K562 (cell line): Measurements from ENCODE around the gene ABCA4. TPM values are rescaled to one million over a fixed set of nuclear protein-coding genes. Genes with fewer than 3 reads are reported as not detected.

Experiments used
- ATAC-seq: fragments of 200-7000 bp; cut with Tn5 transposase; 3 replicates; pipeline ENCODE4 v1.9.1; 2020; ENCODE audit warnings: moderate library complexity
- BruUV-seq: library from RNA; stranded (reverse); fragments of 400-500 nt; replicated peaks from 2 replicates; lab custom pipeline; 2021; lab: Mats Ljungman, UMichigan
- CTCF ChIA-PET: fragments of 300-600 bp; formaldehyde crosslinking; extraction: SDS; loops from one replicate; lab custom pipeline; 2021; ENCODE audit warnings: low intra/inter-chr PET ratio; lab: Yijun Ruan, JAX
- POLR2A ChIA-PET: fragments of 300-600, 350-650 bp; sonication (Branson Sonifier 250); formaldehyde crosslinking; extraction: SDS; loops from one replicate; lab custom pipeline; 2021; ENCODE audit warnings: antibody characterized with exemption, inconsistent platforms; lab: Yijun Ruan, JAX
- DNase-seq, 4 experiments: peaks; one replicate each; pipeline versions ENCODE4 v3.0.0 to v3.0.0-alpha.2; 2011 to 2018; ENCODE audit warnings: low spot score in 3 of 4, mixed read lengths in 3 of 4; ENCODE audit errors: extremely low read depth in 1 of 4
- FAIRE-seq: peaks from 2 replicates; lab custom pipeline; 2011; peaks lifted over from hg19 to GRCh38; lab: Jason Lieb, UNC
- H2AFZ ChIP-seq: 2 replicates; pipeline ENCODE4 v1.6.0; 2011; ENCODE audit warnings: low read depth, low read length, control low read depth, inconsistent platforms
- H3K27ac ChIP-seq: fragments of 200-600 bp; 3 replicates; pipeline ENCODE4 v1.8.0; 2011; ENCODE audit warnings: low read depth, mild to moderate bottlenecking, control low read depth, inconsistent platforms, low read length, moderate library complexity, mixed read lengths; ENCODE audit errors: extremely low read depth
- H3K27me3 ChIP-seq, 2 experiments: fragments of 300-600 bp in 1 of 2; 2 replicates in 1 of 2; 3 replicates in 1 of 2; pipeline versions ENCODE4 v1.6.0 to v1.8.0; 2011; ENCODE audit warnings: inconsistent platforms in 2 of 2, low read length in 2 of 2, mild to moderate bottlenecking in 1 of 2, mixed read lengths in 1 of 2, moderate library complexity in 1 of 2; ENCODE audit not compliant: control insufficient read depth in 2 of 2, insufficient read depth in 2 of 2
- H3K36me3 ChIP-seq: fragments of 300-600 bp; 3 replicates; pipeline ENCODE4 v1.8.0; 2011; ENCODE audit warnings: mild to moderate bottlenecking, low read length, inconsistent platforms; ENCODE audit not compliant: control insufficient read depth, insufficient read depth
- H3K4me1 ChIP-seq, 2 experiments: fragments of 200-600 bp in 1 of 2; replicated peaks in 1 of 2; 2 replicates in 1 of 2; 3 replicates in 1 of 2; pipeline versions ENCODE4 v1.5.1 to v1.8.0; 2011; ENCODE audit warnings: inconsistent platforms in 2 of 2, low read length in 2 of 2, mild to moderate bottlenecking in 1 of 2, mixed read lengths in 1 of 2, moderate library complexity in 1 of 2; ENCODE audit not compliant: control insufficient read depth in 2 of 2, insufficient read depth in 2 of 2
- H3K4me2 ChIP-seq: 2 replicates; pipeline ENCODE4 v1.6.1; 2011; ENCODE audit warnings: low read length, control low read depth, inconsistent platforms, mixed read lengths; ENCODE audit not compliant: insufficient read depth
- H3K4me3 ChIP-seq: fragments of 200-600 bp; sonication (generic), shearing (Covaris generic); 2 replicates; pipeline ENCODE4 v1.5.1; 2016; ENCODE audit warnings: control low read depth, inconsistent platforms
- H3K79me2 ChIP-seq: fragments of 200-600 bp; 3 replicates; pipeline ENCODE4 v1.8.0; 2011; ENCODE audit warnings: low read length, inconsistent platforms; ENCODE audit not compliant: control insufficient read depth, insufficient read depth
- H3K9ac ChIP-seq, 2 experiments: 2 replicates each; pipeline versions ENCODE4 v1.6.0 to v1.6.1; 2011; ENCODE audit warnings: low read depth in 2 of 2, low read length in 2 of 2, control low read depth in 1 of 2, inconsistent platforms in 1 of 2, mild to moderate bottlenecking in 1 of 2, mixed read lengths in 1 of 2; ENCODE audit not compliant: insufficient read depth in 1 of 2
- H3K9me1 ChIP-seq: one replicate; pipeline ENCODE4 v1.6.0; 2011; ENCODE audit warnings: inconsistent platforms, mild to moderate bottlenecking, low read length, moderate library complexity; ENCODE audit not compliant: control insufficient read depth, insufficient read depth
- H3K9me3 ChIP-seq: replicated peaks from 2 replicates; pipeline ENCODE4 v1.5.1; 2011; ENCODE audit warnings: low read depth, low read length, inconsistent platforms; ENCODE audit not compliant: control insufficient read depth, insufficient read depth
- H4K20me1 ChIP-seq: replicated peaks from 2 replicates; pipeline ENCODE4 v1.6.1; 2011; ENCODE audit warnings: low read length, inconsistent platforms, mixed read lengths; ENCODE audit not compliant: control insufficient read depth, insufficient read depth
- ATF3 ChIP-seq, 2 experiments: fragments of 450-650 bp in 1 of 2; sonication (generic) in 1 of 2; formaldehyde crosslinking in 1 of 2; IDR thresholded peaks in 1 of 2; conservative IDR thresholded peaks in 1 of 2; 2 replicates each; pipeline versions ENCODE4 v1.6.1 to v1.8.1; 2016 to 2023; ENCODE audit warnings: mild to moderate bottlenecking in 2 of 2, moderate library complexity in 2 of 2, inconsistent platforms in 1 of 2, missing genetic modification reagents in 1 of 2
- HMG20A ChIP-seq: fragments of 450-650 bp; formaldehyde crosslinking; conservative IDR thresholded peaks from 2 replicates; pipeline ENCODE4 v1.4.0; 2020; ENCODE audit warnings: mild to moderate bottlenecking, mixed read lengths
- HNRNPUL1 ChIP-seq: fragments of 200-400 bp; formaldehyde crosslinking; IDR thresholded peaks from 2 replicates; pipeline ENCODE4 v1.6.1; 2017; ENCODE audit warnings: low read length
- PRMT5 ChIP-seq: sonication (generic); formaldehyde crosslinking; IDR thresholded peaks from 2 replicates; pipeline ENCODE4 v1.5.0; 2020; ENCODE audit warnings: missing genetic modification reagents
- RAD21 ChIP-seq, 2 experiments: fragments of 250-450 bp in 1 of 2; fragments of 450-650 bp in 1 of 2; sonication (Bioruptor Pico) in 1 of 2; formaldehyde crosslinking in 1 of 2; IDR thresholded peaks in 1 of 2; conservative IDR thresholded peaks in 1 of 2; 2 replicates each; pipeline versions ENCODE4 v1.4.0 to v1.8.0; 2020 to 2022; ENCODE audit warnings: mild to moderate bottlenecking in 2 of 2, moderate library complexity in 1 of 2
- SAP30 ChIP-seq: fragments of 200-600 bp; sonication (generic); IDR thresholded peaks from 2 replicates; pipeline ENCODE4 v1.6.1; 2012; ENCODE audit warnings: borderline replicate concordance, low read depth, mild to moderate bottlenecking, moderate library complexity, low read length, control low read depth, inconsistent platforms; ENCODE audit not compliant: insufficient read depth, poor library complexity, severe bottlenecking
- ZNF232 ChIP-seq: sonication (generic); formaldehyde crosslinking; IDR thresholded peaks from 2 replicates; pipeline ENCODE4 v1.8.0; 2022; ENCODE audit warnings: mild to moderate bottlenecking, missing genetic modification reagents
- ZNF717 ChIP-seq: fragments of 250-450 bp; sonication (Bioruptor Pico); IDR thresholded peaks from 2 replicates; pipeline ENCODE4 v1.5.0; 2021
- WGBS: fragments of 100-300 bp; shearing (Covaris generic); methylation state at CpG from one replicate; pipeline ENCODE4 v1.1.6; 2016; ENCODE audit warnings: low coverage, mixed read lengths; ENCODE audit not compliant: insufficient coverage; ENCODE audit errors: missing lambda C conversion rate; 5-methylcytosine and 5-hydroxymethylcytosine counted together
- in situ Hi-C: fragments of 300-500 bp; cut with MboI; formaldehyde crosslinking; loops from 4 replicates; pipeline ENCODE4 v1.15.0; 2018; ENCODE audit warnings: inconsistent platforms, mixed read lengths
- intact Hi-C: fragments of 100-400 bp; cut with micrococcal nuclease; formaldehyde crosslinking; loops from 2 replicates; pipeline ENCODE4 v1.14.2; 2022
- polyA plus RNA-seq, 8 experiments: library from polyadenylated mRNA; depleted of rRNA in 4 of 8; stranded (reverse) in 5 of 8; unstranded in 3 of 8; fragments of >200 nt; fragmentation: Nextera tagmentation in 2 of 8; fragmentation: Illumina TruSeq in 1 of 8; extraction: Ambion mirVana in 2 of 8; extraction: Trizol in 1 of 8; gene quantifications; 2 replicates each; pipeline versions ENCODE4 v1.2.1 to v1.2.3, GENCODE V29; 2011 to 2014; ENCODE audit warnings: inconsistent platforms in 1 of 8, missing spikeins in 1 of 8
- total RNA-seq, 7 experiments: library from RNA; depleted of rRNA in 6 of 7; stranded (reverse); fragments of >200 nt in 6 of 7; fragmentation: Illumina TruSeq in 2 of 7; extraction: Trizol in 2 of 7; gene quantifications; 2 replicates each; pipeline versions ENCODE4 v1.2.1 to v1.2.3, GENCODE V29; 2011 to 2021; ENCODE audit warnings: low replicate concordance in 1 of 7
- TF ChIP-seq, protein P1 (sequence below): IDR thresholded peaks from 2 replicates; pipeline ENCODE4 v1.6.1; 2011; ENCODE audit not compliant: insufficient read length; ENCODE audit errors: extremely low read depth

Gene ABCA4
- total and polyA plus RNA-seq, 9 of the 15 experiments (the other 6 are each of a cell fraction or from before 2014, with no cell fraction given) = 0.01 to 0.04 TPM; not detected in 7

GRCh38 chr1:94033849-94034248, 87.1 kb downstream of the ABCA4 start:
- Histone ChIP-seq H3K4me1 (no peaks in the 10 kb centered on the region), H2AFZ (no peak overlapping the region), H3K36me3 (no peaks in the 10 kb centered on the region), H3K79me2 (no peaks in the 10 kb centered on the region), H3K9ac (no peak overlapping the region), H3K9me1 (no peaks in the 10 kb centered on the region), H3K9me3 (no peaks in the 10 kb centered on the region), H3K4me2 (no peak overlapping the region), H3K4me3 (no peak overlapping the region), H3K27ac (no peak overlapping the region), H3K27me3 (peaks cover 13 to 40% of the 10 kb centered on the region in 2 experiments; a peak in 4 of 5 replicates), H4K20me1 (no peaks in the 10 kb centered on the region; the same call in 1 of the 2 replicates)
- ATAC-seq (no peak), FAIRE-seq (no peak), DNase-seq (no peak)
- in situ Hi-C loops = no loop called here
- BruUV-seq = no TSS peak
- POLR2A ChIA-PET = interaction anchor here (0.7 to 1.1 kb wide), 4 partner anchors 8 to 300 kb away, joined by 3 to 4 read pairs (median 4); no protein-coding TSS in a partner anchor
- intact Hi-C loops = no loop called here
- TF ChIP-seq ZNF232 (no peak), RAD21 (CRISPR knock-in tag; conservative IDR thresholded peaks at IDR 0.05 in 1 of 2, IDR thresholded peaks at IDR 0.05 in 1 of 2) (no peak), HNRNPUL1 (no peak), ATF3 (IDR thresholded peaks at IDR 0.05) (no peak), ATF3 (CRISPR knock-in tag; conservative IDR thresholded peaks at IDR 0.05) (no peak), SAP30 (no peak), ZNF717 (no peak), PRMT5 (CRISPR knock-in tag) (no peak), HMG20A (no peak)
- TF ChIP-seq, protein P1, sequence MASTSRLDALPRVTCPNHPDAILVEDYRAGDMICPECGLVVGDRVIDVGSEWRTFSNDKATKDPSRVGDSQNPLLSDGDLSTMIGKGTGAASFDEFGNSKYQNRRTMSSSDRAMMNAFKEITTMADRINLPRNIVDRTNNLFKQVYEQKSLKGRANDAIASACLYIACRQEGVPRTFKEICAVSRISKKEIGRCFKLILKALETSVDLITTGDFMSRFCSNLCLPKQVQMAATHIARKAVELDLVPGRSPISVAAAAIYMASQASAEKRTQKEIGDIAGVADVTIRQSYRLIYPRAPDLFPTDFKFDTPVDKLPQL = no peak
- CTCF ChIA-PET = no interaction called here
- 5% methylated on average over 3 of the region's 3 CpGs for WGBS
